SK-N-SH treated with all-trans-retinoic acid at 6 μM for 48 hours (cell line): ENCODE results near the gene CHST10.

ENCODE experiments used
- ARNTL ChIP-seq: fragments of 450-650 bp; formaldehyde crosslinking; IDR thresholded peaks from 2 replicates; pipeline ENCODE4 v1.5.0; 2020; ENCODE audit warnings: low read depth, mild to moderate bottlenecking, moderate library complexity, borderline replicate concordance
- ESRRG ChIP-seq: fragments of 250-450 bp; sonication (Bioruptor Pico); IDR thresholded peaks from 2 replicates; pipeline ENCODE4 v1.6.1; 2021; ENCODE audit warnings: mild to moderate bottlenecking
- GLIS3 ChIP-seq: fragments of 250-450 bp; sonication (Bioruptor Pico); IDR thresholded peaks from 2 replicates; pipeline ENCODE4 v1.5.0; 2020; ENCODE audit warnings: mild to moderate bottlenecking, moderate library complexity
- SNAI2 ChIP-seq: fragments of 250-450 bp; sonication (Bioruptor Pico); IDR thresholded peaks from 2 replicates; pipeline ENCODE4 v1.5.0; 2020; ENCODE audit warnings: mild to moderate bottlenecking, moderate library complexity
- TCF4 ChIP-seq: fragments of 250-450 bp; sonication (Bioruptor Pico); IDR thresholded peaks from 2 replicates; pipeline ENCODE4 v1.8.0; 2021; ENCODE audit warnings: mild to moderate bottlenecking, moderate library complexity, borderline replicate concordance
- TSHZ2 ChIP-seq: fragments of 250-450 bp; sonication (Bioruptor Pico); IDR thresholded peaks from 2 replicates; pipeline ENCODE4 v1.5.0; 2020; ENCODE audit warnings: mild to moderate bottlenecking, moderate library complexity
- ZFP30 ChIP-seq: fragments of 450-650 bp; formaldehyde crosslinking; IDR thresholded peaks from 2 replicates; pipeline ENCODE4 v1.5.0; 2022; ENCODE audit warnings: mild to moderate bottlenecking, moderate library complexity
- ZNF565 ChIP-seq: fragments of 450-650 bp; formaldehyde crosslinking; conservative IDR thresholded peaks from 2 replicates; pipeline ENCODE4 v1.5.0; 2020; ENCODE audit warnings: low read depth, mild to moderate bottlenecking, moderate library complexity

GRCh38 chr2:100422320-100423055, 5.0 kb upstream of the CHST10 start:
- TF ChIP-seq ESRRG: no peak
- no peak for TF ChIP-seq TCF4 (CRISPR knock-in tag)
- TF ChIP-seq ARNTL (CRISPR knock-in tag): no peak
- TF ChIP-seq SNAI2 (CRISPR knock-in tag): no peak
- TF ChIP-seq ZNF565 (CRISPR knock-in tag): no peak
- TF ChIP-seq GLIS3 (CRISPR knock-in tag): no peak
- no peak for TF ChIP-seq TSHZ2
- no peak for TF ChIP-seq ZFP30
